Measurements from ENCODE around the gene U2AF2.

GRCh38 chr19:55723491-55723890 lies 68.7 kb downstream of the U2AF2 start:
- TF ChIP-seq, protein P1, sequence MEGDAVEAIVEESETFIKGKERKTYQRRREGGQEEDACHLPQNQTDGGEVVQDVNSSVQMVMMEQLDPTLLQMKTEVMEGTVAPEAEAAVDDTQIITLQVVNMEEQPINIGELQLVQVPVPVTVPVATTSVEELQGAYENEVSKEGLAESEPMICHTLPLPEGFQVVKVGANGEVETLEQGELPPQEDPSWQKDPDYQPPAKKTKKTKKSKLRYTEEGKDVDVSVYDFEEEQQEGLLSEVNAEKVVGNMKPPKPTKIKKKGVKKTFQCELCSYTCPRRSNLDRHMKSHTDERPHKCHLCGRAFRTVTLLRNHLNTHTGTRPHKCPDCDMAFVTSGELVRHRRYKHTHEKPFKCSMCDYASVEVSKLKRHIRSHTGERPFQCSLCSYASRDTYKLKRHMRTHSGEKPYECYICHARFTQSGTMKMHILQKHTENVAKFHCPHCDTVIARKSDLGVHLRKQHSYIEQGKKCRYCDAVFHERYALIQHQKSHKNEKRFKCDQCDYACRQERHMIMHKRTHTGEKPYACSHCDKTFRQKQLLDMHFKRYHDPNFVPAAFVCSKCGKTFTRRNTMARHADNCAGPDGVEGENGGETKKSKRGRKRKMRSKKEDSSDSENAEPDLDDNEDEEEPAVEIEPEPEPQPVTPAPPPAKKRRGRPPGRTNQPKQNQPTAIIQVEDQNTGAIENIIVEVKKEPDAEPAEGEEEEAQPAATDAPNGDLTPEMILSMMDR (conservative IDR thresholded peaks at IDR 0.05; ENCODE audit: low read length): no peak
- no peak for TF ChIP-seq EZH2phosphoT487 (IDR thresholded peaks at IDR 0.05; ENCODE audit: borderline replicate concordance, low read depth, low read length)

All from OCI-LY7 (cell line).